Gastroesophageal sphincter (tissue), 3 donors: ENCODE data around the gene RPL3.

Experiments used
- CTCF ChIP-seq, 4 experiments: fragments of 200-600 bp in 2 of 4; fragments of 450-650 bp in 2 of 4; sonication (generic) in 1 of 4; IDR thresholded peaks; one replicate each; pipeline ENCODE4 v1.5.1; 2017 to 2019; ENCODE audit warnings: antibody characterized with exemption in 4 of 4, mild to moderate bottlenecking in 2 of 4, moderate library complexity in 2 of 4
- POLR2AphosphoS5 ChIP-seq: sonication (generic); formaldehyde crosslinking; IDR thresholded peaks from one replicate; pipeline ENCODE4 v1.6.1; 2017; ENCODE audit warnings: antibody characterized with exemption

- TF ChIP-seq POLR2AphosphoS5 = no peak
- TF ChIP-seq CTCF (IDR thresholded peaks at IDR 0.05) = no peak
Observed at GRCh38 chr22:39280250-39280649, 39.2 kb downstream of the RPL3 start.
